Muscle layer of colon (tissue), 2 donors: Measurements from ENCODE around the gene AKR1B15.
"Not testable (repeated sequence)": the region's sequence is repeated elsewhere in the genome, so short reads cannot be mapped to it uniquely, and the experiment has no call there.

Experiments
- H3K27ac ChIP-seq: one replicate; pipeline ENCODE4 v1.7.0; 2013; ENCODE audit warnings: low read depth, mild to moderate bottlenecking, low read length, moderate library complexity
- H3K27me3 ChIP-seq, 2 donors: one replicate each; pipeline ENCODE4 v1.7.0; 2013; ENCODE audit warnings: low read length in 2 of 2, mild to moderate bottlenecking in 2 of 2; ENCODE audit not compliant: insufficient read depth in 2 of 2, control insufficient read depth in 1 of 2
- H3K36me3 ChIP-seq: one replicate; pipeline ENCODE4 v1.7.0; 2013; ENCODE audit warnings: mild to moderate bottlenecking, low read length; ENCODE audit not compliant: insufficient read depth
- H3K4me1 ChIP-seq: one replicate; pipeline ENCODE4 v1.7.0; 2013; ENCODE audit warnings: mild to moderate bottlenecking, low read length; ENCODE audit not compliant: insufficient read depth
- H3K4me3 ChIP-seq, 2 donors: one replicate each; pipeline ENCODE4 v1.7.0; 2013; ENCODE audit warnings: low read length in 2 of 2, low read depth in 1 of 2, mild to moderate bottlenecking in 1 of 2, moderate library complexity in 1 of 2
- H3K9ac ChIP-seq: one replicate; pipeline ENCODE4 v1.7.0; 2013; ENCODE audit warnings: low read length
- H3K9me3 ChIP-seq: one replicate; pipeline ENCODE4 v1.7.0; 2013; ENCODE audit warnings: mild to moderate bottlenecking, low read length
- donor health status: abdominal sarcoma.
- donor health status: Adenocarcinoma of cecum.

AKR1B15 gene

GRCh38 chr7:134546955-134547354 is 2.0 kb upstream of the AKR1B15 start:
- no peak overlapping the region for H3K9ac ChIP-seq
- no peaks in the 10 kb centered on the region for H3K27me3 ChIP-seq
- no peak overlapping the region for H3K4me3 ChIP-seq
- no peaks in the 10 kb centered on the region for H3K36me3 ChIP-seq
- H3K9me3 ChIP-seq = no peaks in the 10 kb centered on the region
- peaks cover 4% of the 10 kb centered on the region for H3K4me1 ChIP-seq
- no peak overlapping the region for H3K27ac ChIP-seq

- Histone ChIP-seq H3K27me3 (no peaks in the 10 kb centered on the region), H3K4me3 (peak overlapping the region in 1 of 2 donors; percentile 51), H3K27ac (no peak overlapping the region)
Measured at GRCh38 chr7:134547397-134548054, 1.4 kb upstream of the AKR1B15 start.

GRCh38 chr7:134549366-134549765 is 456 bp downstream of the AKR1B15 start:
- H3K36me3 ChIP-seq = no peaks in the 10 kb centered on the region
- H3K9ac ChIP-seq = no peak overlapping the region

More at GRCh38 chr7:134547397-134548054, 1.4 kb upstream of the AKR1B15 start:
- Histone ChIP-seq H3K4me1 (peaks cover 4% of the 10 kb centered on the region), H3K9me3 (no peaks in the 10 kb centered on the region), H3K36me3 (no peaks in the 10 kb centered on the region), H3K9ac (no peak overlapping the region)

GRCh38 chr7:134552105-134552504 is 3.2 kb downstream of the AKR1B15 start:
- no peak overlapping the region for H3K4me3 ChIP-seq
- no peak overlapping the region for H3K9ac ChIP-seq
- no peaks in the 10 kb centered on the region for H3K27me3 ChIP-seq
- H3K9me3 ChIP-seq = no peaks in the 10 kb centered on the region
- H3K4me1 ChIP-seq = peaks cover under 1% of the 10 kb centered on the region
- H3K27ac ChIP-seq = no peak overlapping the region
- no peaks in the 10 kb centered on the region for H3K36me3 ChIP-seq

More at GRCh38 chr7:134549366-134549765, 456 bp downstream of the AKR1B15 start:
- H3K27me3 ChIP-seq = no peaks in the 10 kb centered on the region
- H3K9me3 ChIP-seq = no peaks in the 10 kb centered on the region
- H3K4me3 ChIP-seq = no peak overlapping the region
- peaks cover 4% of the 10 kb centered on the region for H3K4me1 ChIP-seq
- H3K27ac ChIP-seq = no peak overlapping the region

- no peak overlapping the region for H3K9ac ChIP-seq
- no peaks in the 10 kb centered on the region for H3K36me3 ChIP-seq
- H3K9me3 ChIP-seq = no peaks in the 10 kb centered on the region
- H3K27me3 ChIP-seq = no peaks in the 10 kb centered on the region
- H3K27ac ChIP-seq = no peak overlapping the region
- H3K4me3 ChIP-seq = no peak overlapping the region
- no peaks in the 10 kb centered on the region for H3K4me1 ChIP-seq
Measured at GRCh38 chr7:134553976-134554375, 5.1 kb downstream of the AKR1B15 start.

GRCh38 chr7:134554417-134554966 is 5.6 kb downstream of the AKR1B15 start:
- Histone ChIP-seq H3K36me3 (no peaks in the 10 kb centered on the region), H3K4me1 (no peaks in the 10 kb centered on the region), H3K27me3 (no peaks in the 10 kb centered on the region), H3K9ac (no peak overlapping the region), H3K27ac (no peak overlapping the region), H3K9me3 (no peaks in the 10 kb centered on the region), H3K4me3 (no peak overlapping the region)

GRCh38 chr7:134557391-134557790 is 8.5 kb downstream of the AKR1B15 start:
- Histone ChIP-seq H3K9ac (no peak overlapping the region), H3K4me1 (no peaks in the 10 kb centered on the region), H3K4me3 (no peak overlapping the region), H3K9me3 (no peaks in the 10 kb centered on the region), H3K27ac (no peak overlapping the region), H3K27me3 (no peaks in the 10 kb centered on the region), H3K36me3 (no peaks in the 10 kb centered on the region)

- no peaks in the 10 kb centered on the region for H3K27me3 ChIP-seq
- H3K36me3 ChIP-seq = no peaks in the 10 kb centered on the region
- H3K9me3 ChIP-seq = no peaks in the 10 kb centered on the region
- H3K4me3 ChIP-seq = no peak overlapping the region
- no peak overlapping the region for H3K9ac ChIP-seq
- H3K27ac ChIP-seq = no peak overlapping the region
- H3K4me1 ChIP-seq = no peaks in the 10 kb centered on the region
Measured at GRCh38 chr7:134558370-134558769, 9.5 kb downstream of the AKR1B15 start.

- H3K4me3 ChIP-seq, H3K9ac ChIP-seq, H3K9me3 ChIP-seq, H3K4me1 ChIP-seq, H3K27me3 ChIP-seq, H3K27ac ChIP-seq, H3K36me3 ChIP-seq: not testable (repeated sequence)
Measured at GRCh38 chr7:134561616-134562015, 12.7 kb downstream of the AKR1B15 start.

GRCh38 chr7:134562136-134562535 is 13.2 kb downstream of the AKR1B15 start:
- no peak overlapping the region for H3K27ac ChIP-seq
- no peak overlapping the region for H3K4me3 ChIP-seq
- H3K9ac ChIP-seq = no peak overlapping the region
- H3K4me1 ChIP-seq = no peaks in the 10 kb centered on the region
- H3K9me3 ChIP-seq = no peaks in the 10 kb centered on the region
- H3K36me3 ChIP-seq = no peaks in the 10 kb centered on the region
- no peaks in the 10 kb centered on the region for H3K27me3 ChIP-seq

- H3K36me3 ChIP-seq, H3K9me3 ChIP-seq, H3K27me3 ChIP-seq, H3K9ac ChIP-seq, H3K4me3 ChIP-seq, H3K27ac ChIP-seq, H3K4me1 ChIP-seq: not testable (repeated sequence)
Measured at GRCh38 chr7:134563398-134563749, 14.5 kb downstream of the AKR1B15 start.

GRCh38 chr7:134565643-134566136 is 16.8 kb downstream of the AKR1B15 start:
- H3K27me3 ChIP-seq = no peaks in the 10 kb centered on the region
- H3K36me3 ChIP-seq = no peaks in the 10 kb centered on the region
- H3K27ac ChIP-seq = no peak overlapping the region

More at GRCh38 chr7:134565643-134566136, 16.8 kb downstream of the AKR1B15 start:
- H3K4me3 ChIP-seq = no peak overlapping the region
- H3K4me1 ChIP-seq = no peaks in the 10 kb centered on the region
- no peak overlapping the region for H3K9ac ChIP-seq
- H3K9me3 ChIP-seq = no peaks in the 10 kb centered on the region
